PC-9 (cell line): Measurements from ENCODE around the gene MSL2.

Source experiments
- CTCF ChIP-seq: fragments of 200-600 bp; sonication (generic); conservative IDR thresholded peaks from 2 replicates; pipeline ENCODE4 v1.6.1; 2017; ENCODE audit warnings: mixed run types, antibody characterized with exemption, mild to moderate bottlenecking, moderate library complexity
- EZH2 ChIP-seq: fragments of 200-600 bp; sonication (generic); IDR thresholded peaks from 2 replicates; pipeline ENCODE4 v1.8.0; 2017; ENCODE audit warnings: antibody characterized with exemption, low read depth

- TF ChIP-seq CTCF (no peak), EZH2 (no peak)
Measured at GRCh38 chr3:136106101-136106500, 90.0 kb downstream of the MSL2 start.
